Measurements from ENCODE around the gene PSAP. TPM values are rescaled to one million over a fixed set of nuclear protein-coding genes. Genes with fewer than 3 reads are reported as not detected.
"Not testable (repeated sequence)": the region's sequence is repeated elsewhere in the genome, so short reads cannot be mapped to it uniquely, and the experiment has no call there.

The PSAP gene
- total RNA-seq (100 to 1,000 TPM; 248 to 257 TPM), polyA plus RNA-seq (100 to 1,000 TPM; 392 to 611 TPM)

DNA sequence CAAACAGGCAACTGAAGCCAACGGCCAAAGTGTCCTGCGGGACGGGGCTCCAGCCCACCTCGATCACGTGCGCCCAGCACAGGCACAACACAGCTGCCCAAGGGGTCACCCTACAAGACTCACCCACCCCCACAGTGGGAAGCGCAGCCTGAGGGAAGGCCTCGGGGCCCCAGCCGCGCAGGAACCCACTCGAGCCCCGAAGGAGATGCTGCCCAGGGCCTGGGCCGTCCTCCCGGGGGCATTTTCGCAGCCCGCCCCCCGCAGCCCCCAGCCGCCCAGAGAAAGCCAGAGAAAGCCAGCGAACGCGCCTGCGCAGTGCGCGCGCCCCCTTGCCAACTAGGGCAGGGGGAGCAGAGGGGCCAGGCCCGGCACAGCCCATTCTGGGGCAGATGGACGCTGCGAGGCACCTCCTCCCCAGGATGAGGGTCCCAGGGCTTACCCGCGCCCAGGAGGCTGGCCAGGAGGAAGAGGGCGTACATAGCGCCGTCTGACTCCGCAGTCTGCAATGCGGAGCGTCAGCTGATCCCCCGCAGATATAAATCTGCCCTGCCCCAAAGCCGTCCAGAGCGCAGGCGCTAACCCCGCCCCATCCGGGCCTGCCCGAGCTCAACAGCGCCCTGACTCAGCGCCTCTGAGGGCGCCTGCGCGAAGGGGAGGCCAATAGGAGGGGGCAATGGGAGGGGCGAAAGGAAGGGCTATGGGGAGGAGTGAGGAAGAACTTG lies at the start of gene PSAP:
PSAP (minus strand) TSS at position 509 of the 722 bp plus-strand sequence; CDS start at position 479, 30 bp downstream.
- peak within 1 kb of the TSS; percentile 92 to 99 (median 97) for H3K4me3 Mint-ChIP-seq
- ChIA-PET CTCF (ENCODE audit: partially characterized antibody) (interaction anchor here (1.0 to 2.0 kb wide), 5 partner anchors 9 to 581 kb away, joined by 3 to 6 read pairs (median 3); partner anchors contain the start of gene SLC29A3), POLR2A (ENCODE audit: partially characterized antibody) (interaction anchor here (0.7 to 1.9 kb wide), 16 partner anchors 8 to 530 kb away, joined by 3 to 11 read pairs (median 5); partner anchors contain the start of gene VSIR)
- H3K9me3 Mint-ChIP-seq: no peaks in the 10 kb centered on the region
- H3K4me1 ChIP-seq (ENCODE audit: insufficient read depth, low read length): peaks cover 21% of the 10 kb centered on the region
- H3K4me3 ChIP-seq (ENCODE audit: low read length in 2 of 2): peak within 1 kb of the TSS; percentile 98 to 99
- peak within 1 kb of the TSS; percentile 84 to 96 (median 92) for H3K27ac Mint-ChIP-seq
- peaks cover 28 to 50% (median 37%) of the 10 kb centered on the region in 4 donors for H3K4me1 Mint-ChIP-seq
- peak within 1 kb of the TSS; percentile 81 for H3K27ac ChIP-seq (ENCODE audit: low read depth, low read length)
- H3K36me3 Mint-ChIP-seq: peaks cover 0 to 7% of the 10 kb centered on the region in 2 donors
- H3K27me3 Mint-ChIP-seq: no peaks in the 10 kb centered on the region
- no peaks in the 10 kb centered on the region for H3K9me3 ChIP-seq (ENCODE audit: control insufficient read depth in 1 of 2, low read length in 2 of 2)
- intact Hi-C loops (cut with micrococcal nuclease): loop anchor here (1.0 to 2.0 kb wide), 2 partner anchors 82 to 532 kb away; partner anchors contain the start of gene SLC29A3
- DNase-seq: peak; percentile 97 to 98 (median 97)
- H3K36me3 ChIP-seq (ENCODE audit: insufficient read depth, low read length): no peaks in the 10 kb centered on the region
- H3K27me3 ChIP-seq (ENCODE audit: insufficient read depth, low read length): no peaks in the 10 kb centered on the region

DNA sequence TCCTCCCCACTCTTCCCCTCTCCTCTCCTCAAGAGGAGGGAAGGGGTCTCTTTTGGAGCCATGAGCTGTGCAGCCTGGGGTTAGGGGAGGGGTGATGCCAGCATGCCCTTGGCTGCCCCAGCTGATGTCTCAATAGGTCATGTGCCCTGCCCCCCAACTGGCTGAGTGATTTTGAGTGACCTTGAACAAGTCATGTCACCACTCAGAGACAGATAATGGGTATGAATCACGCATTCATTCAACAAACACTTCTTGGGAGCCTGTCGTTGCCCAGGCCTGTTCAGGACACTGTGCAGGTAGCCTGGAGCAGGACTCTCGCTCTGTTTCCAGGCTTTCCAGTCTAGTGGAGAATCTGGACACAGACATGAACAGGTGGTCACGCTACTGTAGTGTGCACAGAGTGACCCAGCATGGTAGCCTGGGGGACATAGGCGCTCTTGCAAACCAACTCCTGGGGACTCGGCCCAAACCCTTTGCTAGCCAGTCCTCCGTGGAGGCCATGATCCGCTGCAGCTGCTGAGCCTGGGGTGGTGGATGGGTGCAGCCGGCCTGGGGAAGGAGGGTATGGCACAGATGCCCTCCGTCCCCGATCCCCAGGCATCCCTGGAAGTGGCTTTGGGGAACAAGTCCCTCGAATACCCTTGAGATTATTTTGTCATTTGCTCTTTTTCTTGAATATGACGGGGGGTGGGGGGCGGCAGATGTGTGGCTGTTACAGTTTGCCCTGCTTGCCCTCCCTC lies 49.6 kb upstream of the PSAP start:
- H3K4me3 Mint-ChIP-seq: no peak overlapping the region
- no peak for DNase-seq
- Histone ChIP-seq H3K27ac (ENCODE audit: low read depth, low read length) (no peak overlapping the region), H3K9me3 (ENCODE audit: control insufficient read depth in 1 of 2, low read length in 2 of 2) (no peaks in the 10 kb centered on the region), H3K36me3 (ENCODE audit: insufficient read depth, low read length) (no peaks in the 10 kb centered on the region), H3K27me3 (ENCODE audit: insufficient read depth, low read length) (no peaks in the 10 kb centered on the region), H3K4me3 (ENCODE audit: low read length in 2 of 2) (no peak overlapping the region), H3K4me1 (ENCODE audit: insufficient read depth, low read length) (no peaks in the 10 kb centered on the region)
- ChIA-PET CTCF (ENCODE audit: partially characterized antibody) (no interaction called here), POLR2A (ENCODE audit: partially characterized antibody) (no interaction called here)
- no peaks in the 10 kb centered on the region for H3K36me3 Mint-ChIP-seq
- peaks cover 0 to 6% (median under 1%) of the 10 kb centered on the region in 4 donors for H3K4me1 Mint-ChIP-seq
- intact Hi-C loops (cut with micrococcal nuclease): no loop called here
- no peak overlapping the region for H3K27ac Mint-ChIP-seq
- no peaks in the 10 kb centered on the region for H3K9me3 Mint-ChIP-seq
- H3K27me3 Mint-ChIP-seq: no peaks in the 10 kb centered on the region

DNA sequence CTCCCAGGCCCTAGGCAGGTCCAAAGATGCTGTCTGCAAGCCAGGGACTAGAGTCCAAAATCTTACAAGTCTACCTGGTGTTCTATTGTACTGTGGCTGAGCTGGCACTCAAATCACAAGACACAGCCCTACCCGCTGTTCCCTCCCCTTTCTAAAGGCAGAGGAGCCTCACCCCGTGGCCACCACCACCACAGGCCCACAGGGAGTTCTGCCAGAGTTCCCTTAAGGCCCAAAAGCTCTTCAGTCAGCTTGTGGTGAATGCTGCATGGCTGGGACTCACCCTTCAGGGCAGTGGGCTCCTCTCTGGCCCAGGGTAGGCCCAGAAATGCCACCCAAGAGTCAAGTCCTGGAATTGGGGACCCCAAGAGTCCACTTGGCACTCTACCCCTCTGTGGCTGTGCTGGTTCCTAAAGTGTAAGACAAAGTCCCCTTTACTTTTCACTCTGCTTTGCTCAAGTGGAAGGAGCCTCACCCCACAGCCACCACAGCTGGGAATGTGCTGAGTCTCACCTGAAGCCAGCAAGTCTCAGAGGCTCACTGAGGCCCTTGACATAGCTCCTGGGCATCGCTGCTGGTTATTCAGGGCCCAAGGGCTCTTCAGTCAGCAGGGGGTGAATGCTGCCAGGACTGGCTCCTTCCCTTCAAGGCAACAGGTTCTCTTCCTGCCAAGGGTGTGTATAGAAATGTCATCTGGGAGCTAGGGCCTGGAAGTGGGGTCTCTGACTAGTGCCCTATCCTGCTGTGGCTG lies 48.8 kb upstream of the PSAP start:
- ChIA-PET POLR2A (ENCODE audit: partially characterized antibody) (no interaction called here), CTCF (ENCODE audit: partially characterized antibody) (no interaction called here)
- Histone ChIP-seq H3K9me3 (ENCODE audit: control insufficient read depth in 1 of 2, low read length in 2 of 2) (no peaks in the 10 kb centered on the region), H3K4me1 (ENCODE audit: insufficient read depth, low read length) (no peaks in the 10 kb centered on the region), H3K36me3 (ENCODE audit: insufficient read depth, low read length) (no peaks in the 10 kb centered on the region), H3K4me3 (ENCODE audit: low read length in 2 of 2) (no peak overlapping the region), H3K27ac (ENCODE audit: low read depth, low read length) (no peak overlapping the region), H3K27me3 (ENCODE audit: insufficient read depth, low read length) (no peaks in the 10 kb centered on the region)
- DNase-seq: no peak
- Mint-ChIP-seq H3K9me3 (no peaks in the 10 kb centered on the region), H3K27me3 (peaks cover 0 to 1% of the 10 kb centered on the region in 2 donors), H3K4me3 (no peak overlapping the region), H3K27ac (no peak overlapping the region), H3K36me3 (no peaks in the 10 kb centered on the region), H3K4me1 (peaks cover 0 to 6% (median under 1%) of the 10 kb centered on the region in 4 donors)
- intact Hi-C loops (cut with micrococcal nuclease): no loop called here

DNA sequence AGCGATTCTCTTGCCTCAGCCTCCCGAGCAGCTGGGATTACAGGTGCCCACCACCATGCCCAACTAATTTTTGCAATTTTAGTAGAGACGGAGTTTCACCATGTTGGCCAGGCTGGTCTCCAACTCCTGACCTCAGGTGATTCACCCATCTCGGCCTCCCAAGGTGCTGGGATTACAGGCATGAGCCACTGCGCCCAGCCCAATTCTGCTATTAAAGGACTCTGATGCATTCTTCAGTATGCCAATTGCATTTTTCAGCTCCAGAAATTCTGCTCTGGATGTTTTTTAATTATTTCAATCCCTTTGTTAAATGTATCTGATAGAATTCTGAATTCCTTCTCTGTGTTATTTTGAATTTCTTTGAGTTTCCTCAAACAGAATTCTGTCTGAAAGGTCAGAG lies 47.3 kb upstream of the PSAP start:
- CTCF ChIA-PET (ENCODE audit: partially characterized antibody): interaction anchor here (0.5 to 2.9 kb wide), 9 partner anchors 11 to 443 kb away, joined by 3 to 38 read pairs (median 3); partner anchors contain the start of gene PSAP
- H3K4me3 Mint-ChIP-seq; H3K36me3 Mint-ChIP-seq; intact Hi-C loops (cut with micrococcal nuclease); H3K27me3 Mint-ChIP-seq; H3K4me3 ChIP-seq (ENCODE audit: low read length in 2 of 2); H3K36me3 ChIP-seq (ENCODE audit: insufficient read depth, low read length); POLR2A ChIA-PET (ENCODE audit: partially characterized antibody); H3K27ac Mint-ChIP-seq; H3K27ac ChIP-seq (ENCODE audit: low read depth, low read length); H3K9me3 Mint-ChIP-seq; H3K27me3 ChIP-seq (ENCODE audit: insufficient read depth, low read length); H3K4me1 Mint-ChIP-seq; H3K4me1 ChIP-seq (ENCODE audit: insufficient read depth, low read length); H3K9me3 ChIP-seq (ENCODE audit: control insufficient read depth in 1 of 2, low read length in 2 of 2); DNase-seq: not testable (repeated sequence)

DNA sequence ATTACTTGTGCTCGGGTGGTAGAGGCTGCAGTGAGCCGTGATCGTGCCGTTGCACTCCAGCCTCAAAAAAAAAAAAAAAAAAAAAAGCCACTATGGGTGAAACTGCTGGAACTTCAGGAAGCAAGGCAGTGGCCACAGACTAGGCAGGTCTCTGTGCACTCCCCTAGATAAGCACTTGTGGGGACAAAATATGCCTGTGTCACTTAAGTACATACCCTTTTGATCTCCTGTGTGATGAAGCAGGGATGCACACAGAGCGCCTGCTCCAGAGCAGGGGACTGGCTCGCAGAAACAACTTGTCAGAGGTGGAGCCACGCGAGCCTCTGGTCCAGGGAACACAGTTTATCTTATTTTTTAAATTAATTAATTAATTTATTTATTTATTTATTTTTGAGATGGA lies 42.9 kb upstream of the PSAP start:
- H3K27ac Mint-ChIP-seq: no peak overlapping the region
- no peak overlapping the region for H3K4me3 Mint-ChIP-seq
- POLR2A ChIA-PET (ENCODE audit: partially characterized antibody): no interaction called here
- H3K4me1 ChIP-seq (ENCODE audit: insufficient read depth, low read length): peaks cover 9% of the 10 kb centered on the region
- CTCF ChIA-PET (ENCODE audit: partially characterized antibody): interaction anchor here (1.6 to 3.2 kb wide), 3 partner anchors 155 to 509 kb away, joined by 6 to 15 read pairs (median 12); no protein-coding TSS in a partner anchor
- intact Hi-C loops (cut with micrococcal nuclease): no loop called here
- H3K36me3 ChIP-seq (ENCODE audit: insufficient read depth, low read length): no peaks in the 10 kb centered on the region
- H3K27ac ChIP-seq (ENCODE audit: low read depth, low read length): no peak overlapping the region
- H3K9me3 ChIP-seq (ENCODE audit: control insufficient read depth in 1 of 2, low read length in 2 of 2): no peaks in the 10 kb centered on the region
- H3K4me3 ChIP-seq (ENCODE audit: low read length in 2 of 2): no peak overlapping the region
- no peaks in the 10 kb centered on the region for H3K36me3 Mint-ChIP-seq
- H3K27me3 Mint-ChIP-seq: peaks cover 1 to 7% of the 10 kb centered on the region in 2 donors
- no peaks in the 10 kb centered on the region for H3K27me3 ChIP-seq (ENCODE audit: insufficient read depth, low read length)
- no peaks in the 10 kb centered on the region for H3K9me3 Mint-ChIP-seq
- H3K4me1 Mint-ChIP-seq: peaks cover 2 to 12% (median 6%) of the 10 kb centered on the region in 4 donors
- DNase-seq: no peak

DNA sequence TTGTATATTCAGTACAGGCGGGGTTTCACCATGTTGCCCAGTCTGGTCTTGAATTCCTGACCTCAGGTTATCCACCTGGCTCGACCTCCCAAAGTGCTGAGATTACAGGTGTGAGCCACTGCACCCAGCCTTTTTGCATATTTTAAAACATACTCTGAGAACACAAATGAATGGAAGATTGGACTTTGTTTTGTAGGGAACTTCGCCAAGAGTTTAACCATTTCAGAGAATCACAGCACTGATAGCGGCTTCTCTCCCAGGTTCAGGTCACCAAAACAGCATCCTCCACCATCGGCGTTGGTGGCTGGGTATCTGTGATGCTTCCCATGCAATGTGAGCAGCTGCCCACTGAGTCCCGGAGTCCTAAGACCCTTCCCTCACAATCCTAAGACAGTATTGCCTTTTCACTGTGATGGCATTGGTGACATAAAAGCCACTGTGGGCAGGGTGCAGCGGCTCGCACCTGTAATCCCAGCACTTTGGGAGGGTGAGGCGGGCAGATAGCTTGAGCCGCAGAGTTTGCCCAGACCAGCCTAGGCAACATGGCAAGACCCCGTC lies 42.3 kb upstream of the PSAP start:
- intact Hi-C loops (cut with micrococcal nuclease): no loop called here
- H3K4me3 Mint-ChIP-seq: no peak overlapping the region
- peaks cover 2 to 17% (median 11%) of the 10 kb centered on the region in 4 donors for H3K4me1 Mint-ChIP-seq
- Histone ChIP-seq H3K36me3 (ENCODE audit: insufficient read depth, low read length) (no peaks in the 10 kb centered on the region), H3K4me1 (ENCODE audit: insufficient read depth, low read length) (peaks cover 9% of the 10 kb centered on the region), H3K4me3 (ENCODE audit: low read length in 2 of 2) (no peak overlapping the region), H3K27ac (ENCODE audit: low read depth, low read length) (no peak overlapping the region), H3K9me3 (ENCODE audit: control insufficient read depth in 1 of 2, low read length in 2 of 2) (no peaks in the 10 kb centered on the region), H3K27me3 (ENCODE audit: insufficient read depth, low read length) (no peaks in the 10 kb centered on the region)
- DNase-seq: no peak
- no peaks in the 10 kb centered on the region for H3K36me3 Mint-ChIP-seq
- ChIA-PET CTCF (ENCODE audit: partially characterized antibody) (no interaction called here), POLR2A (ENCODE audit: partially characterized antibody) (no interaction called here)
- no peaks in the 10 kb centered on the region for H3K9me3 Mint-ChIP-seq
- H3K27ac Mint-ChIP-seq: no peak overlapping the region
- peaks cover 1 to 7% of the 10 kb centered on the region in 2 donors for H3K27me3 Mint-ChIP-seq
